GM12891 (cell line): Measurements from ENCODE around the gene NAXD.

Experiments
- PAX5 ChIP-seq: IDR thresholded peaks from 2 replicates; pipeline ENCODE4 v1.6.1; 2011; ENCODE audit warnings: low read length, moderate library complexity, mild to moderate bottlenecking; ENCODE audit not compliant: insufficient read depth, severe bottlenecking
- POLR2A ChIP-seq: IDR thresholded peaks from 2 replicates; pipeline ENCODE4 v1.6.1; 2011; ENCODE audit warnings: low read depth, low read length, control low read depth
- POLR2AphosphoS5 ChIP-seq: IDR thresholded peaks from 2 replicates; pipeline ENCODE4 v1.6.1; 2011; ENCODE audit warnings: low read depth, low read length, control low read depth
- POU2F2 ChIP-seq: IDR thresholded peaks from 2 replicates; pipeline ENCODE4 v1.6.1; 2011; ENCODE audit warnings: low read depth, mild to moderate bottlenecking, control low read depth, low read length, moderate library complexity
- SPI1 ChIP-seq: IDR thresholded peaks from 2 replicates; pipeline ENCODE4 v1.6.1; 2011; ENCODE audit warnings: low read depth, low read length, control low read depth
- TAF1 ChIP-seq: IDR thresholded peaks from 2 replicates; pipeline ENCODE4 v1.6.1; 2011; ENCODE audit warnings: low read depth, low read length, control low read depth

DNA sequence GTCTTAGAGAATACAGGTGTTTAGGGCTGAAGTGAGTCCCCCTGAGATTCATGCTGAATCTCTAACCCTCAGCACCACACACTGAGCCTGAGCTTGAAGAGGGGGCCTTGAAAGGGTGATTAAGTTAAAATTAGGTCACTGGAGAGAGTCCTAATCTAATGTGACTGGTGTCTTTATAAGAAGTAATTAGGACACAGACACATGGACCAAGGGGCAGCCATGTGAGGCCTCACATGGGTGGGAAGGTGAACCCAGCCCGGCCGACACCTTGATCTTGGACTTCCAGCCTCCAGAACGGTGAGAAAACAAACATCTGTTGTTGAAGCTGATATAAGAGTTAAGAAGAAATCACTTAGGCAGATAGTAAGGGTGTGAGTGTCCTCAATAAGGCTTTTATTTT, 46.7 kb upstream of the NAXD start:
- no peak for TF ChIP-seq POLR2A
- no peak for TF ChIP-seq TAF1
- no peak for TF ChIP-seq POLR2AphosphoS5
- no peak for TF ChIP-seq PAX5
- TF ChIP-seq POU2F2: no peak
- no peak for TF ChIP-seq SPI1
